Lung (tissue), 12 donors: Measurements from ENCODE around the gene EVI2B. TPM values are rescaled to one million over a fixed set of nuclear protein-coding genes. Genes with fewer than 3 reads are reported as not detected.
"Not testable (repeated sequence)": the region's sequence is repeated elsewhere in the genome, so short reads cannot be mapped to it uniquely, and the experiment has no call there.

Source experiments
- ATAC-seq: fragments of 200-7000 bp; cut with Tn5 transposase; one replicate; pipeline ENCODE4 v1.9.1; 2020; ENCODE audit warnings: moderate number of reproducible peaks; ENCODE audit not compliant: insufficient read depth, low FRiP score
- DNase-seq, 3 donors: peaks; one replicate each; pipeline ENCODE4 v3.0.0-alpha.2; 2013 to 2017
- H3K27ac ChIP-seq, 2 donors: one replicate each; pipeline ENCODE4 v1.5.1; 2013; ENCODE audit warnings: mild to moderate bottlenecking in 2 of 2, moderate library complexity in 2 of 2, control low read depth in 1 of 2, inconsistent platforms in 1 of 2, low read depth in 1 of 2, low read length in 1 of 2
- H3K27me3 ChIP-seq, 3 donors: one replicate each; pipeline ENCODE4 v1.5.1; 2013; ENCODE audit warnings: low read length in 2 of 3; ENCODE audit not compliant: control insufficient read depth in 3 of 3, insufficient read depth in 3 of 3
- H3K36me3 ChIP-seq, 4 donors: one replicate each; pipeline ENCODE4 v1.5.1; 2013; ENCODE audit warnings: low read length in 4 of 4, mild to moderate bottlenecking in 1 of 4, moderate library complexity in 1 of 4; ENCODE audit not compliant: control insufficient read depth in 4 of 4, insufficient read depth in 4 of 4
- H3K4me1 ChIP-seq, 5 donors: one replicate each; pipeline ENCODE4 v1.5.1; 2013; ENCODE audit warnings: low read length in 5 of 5, mild to moderate bottlenecking in 2 of 5, moderate library complexity in 1 of 5; ENCODE audit not compliant: control insufficient read depth in 5 of 5, insufficient read depth in 5 of 5
- H3K4me3 ChIP-seq: one replicate; pipeline ENCODE4 v1.5.1; 2013; ENCODE audit warnings: mild to moderate bottlenecking, control low read depth, moderate library complexity
- H3K9ac ChIP-seq, 2 donors: one replicate each; pipeline ENCODE4 v1.5.1; 2013; ENCODE audit warnings: low read length in 2 of 2, control low read depth in 1 of 2; ENCODE audit not compliant: insufficient read depth in 1 of 2
- H3K9me3 ChIP-seq, 4 donors: one replicate each; pipeline ENCODE4 v1.5.1; 2013; ENCODE audit warnings: low read length in 3 of 4, mild to moderate bottlenecking in 1 of 4, moderate library complexity in 1 of 4; ENCODE audit not compliant: control insufficient read depth in 4 of 4, insufficient read depth in 3 of 4
- CTCF ChIP-seq: IDR thresholded peaks from 2 replicates; pipeline ENCODE4 v1.5.1; 2012; ENCODE audit warnings: mild to moderate bottlenecking; ENCODE audit errors: control extremely low read depth, extremely low read depth
- WGBS, 2 donors: extraction: QIAGEN DNeasy Blood & Tissue Kit; methylation state at CpG; one replicate each; pipeline ENCODE4 v1.1.7; 2013; 5-methylcytosine and 5-hydroxymethylcytosine counted together
- polyA plus RNA-seq, 2 donors: library from polyadenylated mRNA; stranded (reverse); fragments of 200-250 nt; gene quantifications; one replicate each; pipeline ENCODE4 v1.2.1, GENCODE V29; 2013
- total RNA-seq, 2 donors: library from RNA; depleted of rRNA in 1 of 2; stranded (reverse); fragments of >200 nt in 1 of 2; gene quantifications; one replicate each; pipeline ENCODE4 v1.2.1, GENCODE V29; 2014 to 2021
- donor health status: control.
- donor health status: control.
- donor health status: Bipolar disorder and iron deficiency.
- donor health status: healthy.
- donor health status: DM: yes; HTN: yes; CAD: no.

EVI2B gene
- total and polyA plus RNA-seq, 4 donors: 8.1 to 86.9 (median 27.9) TPM

DNA sequence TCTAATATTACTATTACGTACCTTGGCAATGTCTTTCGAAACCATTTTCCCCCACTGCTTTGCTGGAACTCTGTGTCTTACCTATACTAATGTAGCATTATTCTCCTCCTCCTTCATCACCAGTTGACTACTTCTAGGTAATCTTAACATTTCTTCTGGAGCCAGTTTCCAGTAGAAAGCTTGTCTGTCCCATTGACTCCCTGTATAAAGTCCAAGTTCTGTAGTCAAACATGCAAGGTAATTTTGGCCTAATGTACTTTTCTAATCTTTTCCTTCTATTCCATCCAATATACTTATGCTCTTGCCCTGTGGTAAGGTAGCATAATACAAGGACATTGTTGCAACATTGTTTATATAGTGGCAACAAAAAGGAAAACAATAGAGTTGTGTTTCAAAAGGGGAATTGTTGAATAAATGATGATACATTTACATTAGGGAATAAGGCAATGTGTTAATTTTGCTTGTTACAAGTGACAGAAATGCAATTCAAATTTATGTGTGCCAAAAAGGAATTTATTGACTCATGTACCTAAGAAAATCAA lies 44.7 kb downstream of the EVI2B start:
- no peak for DNase-seq
- H3K27ac ChIP-seq: no peak overlapping the region
- H3K9ac ChIP-seq: no peak overlapping the region
- H3K4me1 ChIP-seq: peaks cover 0 to 9% (median 5%) of the 10 kb centered on the region in 5 donors
- H3K9me3 ChIP-seq: no peaks in the 10 kb centered on the region
- TF ChIP-seq CTCF: no peak
- H3K4me3 ChIP-seq: no peak overlapping the region
- H3K36me3 ChIP-seq: peaks cover 2 to 18% (median 17%) of the 10 kb centered on the region in 4 donors
- no peaks in the 10 kb centered on the region for H3K27me3 ChIP-seq
- WGBS, 2 donors: 86 to 94% methylated on average over 2 of the region's 2 CpGs
- no peak for ATAC-seq

GRCh38 chr17:31266042-31266441 lies 47.8 kb downstream of the EVI2B start:
- H3K27me3 ChIP-seq: no peaks in the 10 kb centered on the region
- H3K4me3 ChIP-seq: no peak overlapping the region
- TF ChIP-seq CTCF: peak; percentile 13
- H3K9me3 ChIP-seq: no peaks in the 10 kb centered on the region
- 66 to 83% methylated on average over 2 of the region's 2 CpGs for WGBS, 2 donors
- H3K36me3 ChIP-seq: peaks cover 2 to 22% (median 17%) of the 10 kb centered on the region in 4 donors
- peaks cover 0 to 6% (median 0%) of the 10 kb centered on the region in 5 donors for H3K4me1 ChIP-seq
- no peak for DNase-seq
- ATAC-seq: no peak
- H3K27ac ChIP-seq: no peak overlapping the region
- H3K9ac ChIP-seq: no peak overlapping the region

DNA sequence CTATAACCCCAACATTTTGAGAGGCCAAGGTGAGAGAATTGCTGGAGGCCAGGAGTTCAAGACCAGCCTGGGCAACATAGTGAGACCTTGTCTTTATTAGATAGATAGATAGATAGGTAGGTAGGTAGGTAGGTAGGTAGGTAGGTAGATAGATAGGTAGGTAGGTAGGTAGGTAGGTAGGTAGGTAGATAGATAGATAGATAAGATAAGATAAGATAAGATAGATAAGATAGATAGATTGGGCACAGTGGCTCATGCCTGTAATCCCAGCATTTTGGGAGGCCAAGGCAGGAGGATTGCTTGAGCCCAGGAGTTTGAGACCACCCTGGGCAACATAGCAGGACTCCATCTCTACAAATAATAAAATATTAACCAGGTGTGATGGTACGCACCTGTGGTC lies 50.9 kb downstream of the EVI2B start:
- not testable (repeated sequence) for ATAC-seq
- H3K36me3 ChIP-seq: peaks cover 2 to 20% (median 11%) of the 10 kb centered on the region in 4 donors

GRCh38 chr17:31261601-31262000 lies 52.3 kb downstream of the EVI2B start:
- no peak overlapping the region for H3K27ac ChIP-seq
- no peaks in the 10 kb centered on the region for H3K9me3 ChIP-seq
- no peaks in the 10 kb centered on the region for H3K27me3 ChIP-seq
- peaks cover 0 to 19% (median 11%) of the 10 kb centered on the region in 4 donors for H3K36me3 ChIP-seq
- no peaks in the 10 kb centered on the region for H3K4me1 ChIP-seq
- ATAC-seq (no peak), DNase-seq (no peak)
- 67 to 94% methylated on average over 1 of the region's 1 CpG for WGBS, 2 donors
- no peak overlapping the region for H3K4me3 ChIP-seq
- no peak for TF ChIP-seq CTCF
- no peak overlapping the region for H3K9ac ChIP-seq

More for the DNA sequence above, 50.9 kb downstream of the EVI2B start:
- DNase-seq, H3K9ac ChIP-seq, H3K27ac ChIP-seq, H3K4me1 ChIP-seq, H3K4me3 ChIP-seq, H3K9me3 ChIP-seq, H3K27me3 ChIP-seq: not testable (repeated sequence)
- WGBS, 2 donors: 100% methylated on average over 1 of the region's 1 CpG
